GM21723 (cell line): ENCODE measurements around the gene SRPK1.

ENCODE experiments used
- ATAC-seq: cut with Tn5 transposase; IDR thresholded peaks from one replicate; pipeline ENCODE4 v1.9.1; 2021; ENCODE audit warnings: mild to moderate bottlenecking, moderate library complexity; ENCODE audit not compliant: unreplicated experiment

The SRPK1 gene

DNA sequence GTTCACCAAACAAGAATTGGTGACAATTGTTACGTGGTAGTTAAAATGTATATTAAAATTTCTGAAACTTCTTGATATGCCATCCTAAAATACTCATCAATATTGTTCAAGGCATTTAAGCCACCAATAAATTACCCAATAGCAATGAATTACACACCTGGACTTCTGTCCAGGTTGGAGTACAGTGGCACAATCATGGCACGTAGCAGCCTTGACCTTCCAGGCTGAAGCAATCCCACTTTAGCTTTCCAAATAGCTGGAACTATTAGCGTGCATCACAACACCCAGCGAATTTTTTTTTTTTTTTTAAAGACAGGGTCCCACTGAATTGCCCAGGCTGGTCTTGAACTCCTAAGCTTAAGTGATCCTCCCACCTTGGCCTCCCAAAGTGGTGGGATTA is 17.2 kb downstream of the SRPK1 start:
- no peak for ATAC-seq

GRCh38 chr6:35900448-35900847 is 20.4 kb downstream of the SRPK1 start:
- ATAC-seq, result no peak

- ATAC-seq, result no peak
These were observed 22.9 kb downstream of the SRPK1 start for GRCh38 chr6:35898003-35898402.

- ATAC-seq, result no peak
These were observed 23.4 kb downstream of the SRPK1 start for GRCh38 chr6:35897486-35897885.

- ATAC-seq, result no peak
These were observed 23.9 kb downstream of the SRPK1 start for GRCh38 chr6:35897036-35897435.

DNA sequence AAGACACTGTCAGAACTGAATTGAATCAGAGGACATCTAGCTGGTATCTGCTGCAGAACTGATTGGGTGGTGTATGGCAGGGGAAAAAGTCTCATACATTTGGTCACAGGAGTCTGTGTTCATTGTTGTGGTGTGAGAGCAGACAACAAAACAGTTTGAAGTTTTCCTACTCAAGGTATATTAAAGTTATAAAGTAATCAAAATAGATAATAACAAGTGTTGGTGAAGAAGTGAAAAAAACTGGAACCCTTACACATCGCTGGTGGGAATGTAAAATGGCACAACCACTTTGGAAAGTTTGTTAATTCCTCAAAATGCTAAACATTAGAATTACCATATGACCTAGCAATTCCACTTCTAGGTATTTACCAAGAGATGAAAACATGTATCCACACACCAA is 24.7 kb downstream of the SRPK1 start:
- ATAC-seq, result no peak

- ATAC-seq, result no peak
These were observed 25.3 kb downstream of the SRPK1 start for GRCh38 chr6:35895560-35895959.

DNA sequence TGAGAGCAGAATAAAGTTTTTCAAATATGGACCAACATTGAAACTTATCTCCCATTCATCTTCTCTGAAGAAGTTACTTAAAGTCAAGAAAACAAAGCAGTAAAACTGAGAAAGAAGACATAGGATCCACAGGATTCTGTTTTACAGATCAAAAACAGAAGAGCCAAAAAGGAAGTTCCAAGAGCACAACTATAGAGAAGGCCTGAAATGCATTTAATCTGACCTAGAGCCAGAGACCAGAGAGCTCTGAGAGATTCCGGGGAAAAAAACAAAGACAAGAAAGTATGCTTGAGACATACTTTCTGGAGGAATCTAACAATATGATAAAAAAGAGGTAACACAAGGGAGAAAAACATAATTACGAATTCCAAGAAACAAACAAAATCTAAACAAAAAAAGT is 26.1 kb downstream of the SRPK1 start:
- ATAC-seq, result no peak

- no peak for ATAC-seq
These were observed 27.7 kb downstream of the SRPK1 start for GRCh38 chr6:35893246-35893645.

GRCh38 chr6:35892482-35892881 is 28.4 kb downstream of the SRPK1 start:
- no peak for ATAC-seq

- ATAC-seq, result no peak
These were observed 41.7 kb downstream of the SRPK1 start for GRCh38 chr6:35879151-35879550.

DNA sequence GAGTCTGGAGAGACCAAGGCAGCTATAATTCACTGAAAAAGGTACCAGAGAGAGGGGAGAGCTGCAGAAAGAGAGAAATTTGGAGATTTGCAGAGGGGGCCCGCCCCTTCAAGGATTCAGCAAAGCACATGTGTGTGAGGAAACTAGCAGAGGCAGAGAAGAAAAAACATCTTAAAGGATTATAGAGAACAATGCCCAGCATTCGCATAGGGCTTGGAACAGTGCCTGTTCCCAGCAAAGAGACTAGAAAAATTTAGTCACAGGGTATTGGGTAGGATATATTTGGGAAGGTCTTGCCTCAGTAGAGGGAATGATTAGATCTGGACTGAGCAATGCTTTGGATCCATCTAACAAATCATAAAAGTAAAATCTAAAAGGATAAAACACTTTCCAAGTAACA is 44.0 kb downstream of the SRPK1 start:
- ATAC-seq, result no peak

GRCh38 chr6:35874730-35875129 is 46.2 kb downstream of the SRPK1 start:
- no peak for ATAC-seq

- no peak for ATAC-seq
These were observed 61.5 kb downstream of the SRPK1 start for GRCh38 chr6:35859367-35859766.

- ATAC-seq, result no peak
These were observed 63.0 kb downstream of the SRPK1 start for GRCh38 chr6:35857853-35858252.

DNA sequence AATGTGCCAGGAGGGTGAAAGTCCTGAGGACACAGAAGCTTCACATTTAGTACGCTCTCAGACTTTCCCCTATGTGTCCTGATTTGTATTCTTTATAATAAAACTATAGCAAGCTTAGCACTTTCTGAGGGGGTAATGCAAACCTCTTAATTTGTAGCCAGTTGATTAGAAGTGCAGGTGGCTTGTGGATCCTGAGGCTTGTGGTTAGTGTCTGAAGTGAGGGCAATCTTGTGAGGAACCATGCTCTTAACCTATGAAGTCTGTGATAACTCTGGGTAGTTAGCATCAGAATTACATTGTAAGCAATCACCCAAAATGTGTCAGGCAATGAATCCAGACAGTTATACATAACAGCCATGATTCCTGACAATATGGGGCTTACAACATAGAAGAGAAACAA is 64.6 kb downstream of the SRPK1 start:
- no peak for ATAC-seq

GRCh38 chr6:35852994-35853393 is 67.9 kb downstream of the SRPK1 start:
- no peak for ATAC-seq

DNA sequence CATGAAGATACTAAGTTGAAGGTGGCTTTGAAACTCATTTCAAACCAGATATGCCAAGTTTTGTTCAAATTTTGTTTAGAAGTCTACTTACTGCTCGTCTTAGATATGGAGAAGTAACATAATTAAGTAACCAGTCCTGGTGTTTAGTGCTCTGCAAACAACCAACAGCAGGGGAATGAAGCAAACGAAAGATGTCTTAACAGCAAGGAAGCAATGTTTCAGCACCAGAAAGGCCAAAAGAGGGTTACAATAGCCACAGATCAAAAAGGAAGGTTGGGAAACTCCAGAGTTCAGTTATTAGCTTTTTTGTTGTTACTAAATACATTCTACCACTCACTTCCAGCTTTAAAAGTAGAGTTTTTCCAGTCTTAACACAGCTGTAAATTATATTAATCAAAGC is 70.7 kb downstream of the SRPK1 start:
- no peak for ATAC-seq

GRCh38 chr6:35844290-35844689 is 76.6 kb downstream of the SRPK1 start:
- ATAC-seq, result no peak

DNA sequence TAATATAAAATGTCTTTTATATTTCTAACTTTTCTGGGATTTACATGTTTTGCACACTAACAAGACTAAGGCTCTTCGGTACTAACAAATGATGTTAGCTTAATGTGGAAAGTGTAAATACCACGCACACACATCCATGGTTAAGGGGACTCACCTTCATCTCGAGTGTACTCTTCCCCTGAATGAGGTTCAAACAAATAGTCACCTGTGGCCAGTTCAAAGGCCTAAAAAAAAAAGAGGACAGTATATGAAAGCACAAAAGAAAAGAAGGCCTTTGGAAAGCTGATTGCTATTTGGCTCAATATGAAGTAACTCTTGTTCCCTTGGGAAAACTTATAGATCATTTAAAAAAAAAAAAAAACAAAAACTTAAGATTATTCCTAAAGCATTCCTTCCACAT is 78.5 kb downstream of the SRPK1 start:
- no peak for ATAC-seq

DNA sequence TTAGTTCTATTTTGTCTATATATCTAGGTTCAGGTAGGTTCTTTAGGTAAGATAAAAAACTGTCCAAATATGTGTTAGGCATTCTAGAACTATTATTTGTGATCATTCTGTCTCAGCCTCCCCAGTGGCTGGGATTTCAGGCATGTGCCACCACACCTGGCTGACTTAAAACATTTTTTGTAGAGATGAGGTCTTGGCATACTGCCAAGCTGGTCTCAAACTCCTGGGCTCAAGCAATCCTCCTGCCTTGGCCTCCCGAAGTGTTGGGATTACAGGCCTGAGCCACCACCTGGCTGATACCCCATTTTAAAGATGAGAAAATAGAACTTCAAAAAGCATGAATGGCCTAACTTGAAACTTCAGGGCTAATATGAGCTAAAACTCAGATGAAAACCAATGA is 81.9 kb downstream of the SRPK1 start:
- ATAC-seq, result no peak

DNA sequence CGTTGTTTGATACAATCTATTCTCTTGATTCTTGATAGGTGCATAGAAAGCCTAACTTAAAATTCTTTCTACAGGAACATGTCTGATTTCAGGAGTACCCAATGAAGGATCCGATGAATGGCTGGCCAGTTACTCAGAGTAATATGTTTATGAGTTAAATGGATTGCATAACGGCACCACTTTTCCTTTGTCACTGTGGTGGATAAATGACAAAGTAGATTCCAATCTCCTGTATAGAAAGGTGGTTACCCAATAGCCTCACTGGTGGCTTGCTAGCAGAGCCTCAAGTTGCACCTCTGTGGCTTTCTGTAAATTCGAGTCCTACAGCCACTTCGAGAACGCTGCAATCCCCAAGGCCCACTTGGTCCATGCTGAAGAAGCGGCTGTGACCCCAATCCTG is 87.4 kb downstream of the SRPK1 start:
- no peak for ATAC-seq

DNA sequence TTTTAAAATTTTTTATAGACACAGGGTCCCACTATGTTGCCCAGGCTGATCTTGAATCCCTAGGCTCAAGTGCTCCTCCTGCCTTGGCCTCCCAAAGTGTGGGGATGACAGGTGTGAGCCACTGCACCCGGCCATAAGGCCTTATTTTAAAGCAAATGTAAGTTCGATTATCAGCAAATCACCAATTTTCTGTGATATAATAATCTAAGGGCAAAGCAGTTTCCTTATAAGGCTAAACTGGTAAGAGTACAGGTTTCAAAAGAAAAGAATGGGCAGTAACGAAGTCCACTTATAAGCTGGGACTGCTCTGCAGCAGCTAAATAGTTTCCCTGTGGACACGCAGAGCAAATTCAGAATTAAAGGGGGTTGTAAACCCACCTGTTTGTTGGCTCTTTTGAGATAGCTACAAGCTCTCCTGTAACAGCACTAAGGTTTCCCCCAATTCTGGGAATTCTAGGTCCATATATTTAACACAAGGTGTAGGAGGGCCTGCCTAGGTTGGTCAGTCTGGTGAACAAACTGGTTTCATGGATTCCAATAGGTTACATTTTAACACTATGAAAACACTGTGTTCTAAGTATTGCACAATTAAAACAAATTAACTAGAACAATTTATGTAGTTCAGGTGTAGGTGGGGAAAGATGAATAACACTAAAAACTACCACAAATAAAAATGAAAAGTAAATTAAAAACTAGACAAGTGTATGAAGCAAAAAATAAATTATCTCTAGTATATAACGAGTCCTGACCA is 89.5 kb downstream of the SRPK1 start:
- ATAC-seq, result no peak
